Measurements from ENCODE around the gene CALML6. TPM values are rescaled to one million over a fixed set of nuclear protein-coding genes. Genes with fewer than 3 reads are reported as not detected.
A peak's percentile ranks its signal among the peaks of the same experiment; 100 is the strongest.

CALML6 gene
- total and polyA plus RNA-seq, 9 donors = 0.04 to 0.43 (median 0.13) TPM; not detected in 2

GRCh38 chr1:1873186-1873585 is 41.9 kb upstream of the CALML6 start:
- Histone ChIP-seq H3K27me3 (no peaks in the 10 kb centered on the region), H3K9me3 (no peaks in the 10 kb centered on the region), H3K36me3 (no peaks in the 10 kb centered on the region), H3K4me3 (no peak overlapping the region), H3K27ac (no peak overlapping the region), H3K4me1 (ENCODE audit: insufficient read depth) (peaks cover 32% of the 10 kb centered on the region)
- DNase-seq = peak in 1 of 5 donors; percentile 28
- 63 to 87% (median 86%) methylated on average over 2 of the region's 2 CpGs for WGBS, 3 donors
- intact Hi-C loops (cut with DNase I) = no loop called here
- no peak for TF ChIP-seq EP300 (IDR thresholded peaks at IDR 0.05)
- TF ChIP-seq, protein P1, sequence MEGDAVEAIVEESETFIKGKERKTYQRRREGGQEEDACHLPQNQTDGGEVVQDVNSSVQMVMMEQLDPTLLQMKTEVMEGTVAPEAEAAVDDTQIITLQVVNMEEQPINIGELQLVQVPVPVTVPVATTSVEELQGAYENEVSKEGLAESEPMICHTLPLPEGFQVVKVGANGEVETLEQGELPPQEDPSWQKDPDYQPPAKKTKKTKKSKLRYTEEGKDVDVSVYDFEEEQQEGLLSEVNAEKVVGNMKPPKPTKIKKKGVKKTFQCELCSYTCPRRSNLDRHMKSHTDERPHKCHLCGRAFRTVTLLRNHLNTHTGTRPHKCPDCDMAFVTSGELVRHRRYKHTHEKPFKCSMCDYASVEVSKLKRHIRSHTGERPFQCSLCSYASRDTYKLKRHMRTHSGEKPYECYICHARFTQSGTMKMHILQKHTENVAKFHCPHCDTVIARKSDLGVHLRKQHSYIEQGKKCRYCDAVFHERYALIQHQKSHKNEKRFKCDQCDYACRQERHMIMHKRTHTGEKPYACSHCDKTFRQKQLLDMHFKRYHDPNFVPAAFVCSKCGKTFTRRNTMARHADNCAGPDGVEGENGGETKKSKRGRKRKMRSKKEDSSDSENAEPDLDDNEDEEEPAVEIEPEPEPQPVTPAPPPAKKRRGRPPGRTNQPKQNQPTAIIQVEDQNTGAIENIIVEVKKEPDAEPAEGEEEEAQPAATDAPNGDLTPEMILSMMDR (IDR thresholded peaks at IDR 0.05) = no peak
- TF ChIP-seq POLR2A (IDR thresholded peaks at IDR 0.05) = no peak

DNA sequence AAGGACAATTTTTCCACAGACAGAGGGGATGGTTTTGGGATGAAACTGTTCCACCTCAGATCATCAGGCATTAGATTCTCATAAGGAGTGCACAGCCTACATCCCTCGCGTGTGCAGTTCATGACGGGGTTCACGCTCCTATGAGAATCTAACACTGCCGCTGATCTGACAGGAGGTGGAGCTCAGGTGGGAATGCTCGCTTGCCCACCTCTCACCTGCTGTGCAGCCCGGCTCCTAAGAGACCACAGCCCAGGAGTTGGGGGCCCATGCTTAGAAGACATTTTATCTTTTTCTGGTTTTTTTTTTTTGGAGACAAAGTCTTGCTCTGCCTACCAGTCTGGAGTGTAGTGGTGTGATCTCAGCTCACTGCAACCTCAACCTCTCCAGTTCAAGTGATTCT is 40.2 kb upstream of the CALML6 start:
- peaks cover 26% of the 10 kb centered on the region for H3K4me1 ChIP-seq (ENCODE audit: insufficient read depth)

GRCh38 chr1:1875932-1876331 is 39.1 kb upstream of the CALML6 start:
- Histone ChIP-seq H3K9me3 (no peaks in the 10 kb centered on the region), H3K4me1 (ENCODE audit: insufficient read depth) (peaks cover 27% of the 10 kb centered on the region), H3K27me3 (no peaks in the 10 kb centered on the region), H3K36me3 (no peaks in the 10 kb centered on the region), H3K4me3 (no peak overlapping the region), H3K27ac (no peak overlapping the region)
- intact Hi-C loops (cut with DNase I) = no loop called here
- WGBS, 3 donors = 65 to 80% (median 76%) methylated on average over 1 of the region's 1 CpG
- DNase-seq = no peak
- TF ChIP-seq, protein P1 (IDR thresholded peaks at IDR 0.05) = no peak
- TF ChIP-seq EP300 (IDR thresholded peaks at IDR 0.05) (no peak), POLR2A (IDR thresholded peaks at IDR 0.05) (no peak)

More for the DNA sequence above, 40.2 kb upstream of the CALML6 start:
- no peaks in the 10 kb centered on the region for H3K36me3 ChIP-seq
- H3K4me3 ChIP-seq = no peak overlapping the region
- no peak overlapping the region for H3K27ac ChIP-seq
- no peak for DNase-seq
- no peaks in the 10 kb centered on the region for H3K27me3 ChIP-seq
- TF ChIP-seq POLR2A (IDR thresholded peaks at IDR 0.05) (no peak), EP300 (IDR thresholded peaks at IDR 0.05) (no peak)
- TF ChIP-seq, protein P1 (IDR thresholded peaks at IDR 0.05) = no peak
- H3K9me3 ChIP-seq = no peaks in the 10 kb centered on the region
- WGBS, 3 donors = 93 to 95% (median 95%) methylated on average over 7 of the region's 7 CpGs
- intact Hi-C loops (cut with DNase I) = no loop called here

DNA sequence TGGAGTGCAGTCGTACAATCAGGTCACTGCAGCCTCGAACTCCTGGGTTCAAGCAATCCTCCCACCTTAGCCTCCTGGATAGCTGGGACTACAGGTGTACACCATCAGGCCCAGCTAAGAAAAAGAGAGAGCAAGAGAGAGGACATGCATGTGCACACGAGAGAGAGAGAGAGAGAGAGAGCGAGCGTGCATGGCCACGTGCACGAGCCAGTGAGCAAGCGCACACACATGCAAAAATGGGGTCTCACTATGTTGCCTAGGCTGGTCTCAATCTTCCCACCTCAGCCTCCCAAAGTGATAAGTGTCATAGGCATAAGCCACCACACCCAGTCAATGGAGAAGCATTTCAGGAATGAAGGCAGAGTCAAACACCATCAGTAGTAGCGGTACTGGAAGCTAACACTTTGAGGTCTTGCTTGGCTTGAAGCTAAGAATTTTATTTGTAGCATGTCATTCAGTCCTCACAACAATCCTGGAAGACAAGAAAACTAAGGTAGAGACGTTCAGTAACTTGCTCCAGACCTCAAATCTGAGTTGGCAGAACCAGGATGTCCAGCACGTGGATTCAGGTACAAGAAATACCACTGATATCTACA is 38.6 kb upstream of the CALML6 start:
- intact Hi-C loops (cut with DNase I) = no loop called here
- WGBS, 3 donors = 73 to 78% (median 78%) methylated on average over 11 of the region's 11 CpGs
- no peaks in the 10 kb centered on the region for H3K27me3 ChIP-seq
- TF ChIP-seq, protein P1 (IDR thresholded peaks at IDR 0.05) = no peak
- TF ChIP-seq POLR2A (IDR thresholded peaks at IDR 0.05) (no peak), EP300 (IDR thresholded peaks at IDR 0.05) (no peak)
- no peak overlapping the region for H3K4me3 ChIP-seq
- no peaks in the 10 kb centered on the region for H3K9me3 ChIP-seq
- DNase-seq = no peak
- H3K4me1 ChIP-seq (ENCODE audit: insufficient read depth) = peaks cover 24% of the 10 kb centered on the region
- H3K27ac ChIP-seq = no peak overlapping the region
- H3K36me3 ChIP-seq = no peaks in the 10 kb centered on the region
